Stimulated activated CD4-positive, alpha-beta T cell treated with anti-CD3 and anti-CD28 coated beads, Interleukin-4, amount 100 ng/mL, for 24 hours (primary cell): ENCODE results near the gene PRPF19.

Experiments used
- DNase-seq: peaks from one replicate; pipeline ENCODE4 v3.0.0-alpha.2; 2020

Gene PRPF19

GRCh38 chr11:60906132-60906972 is at the start of gene PRPF19:
PRPF19 (minus strand) TSS chr11:60906585; CDS start chr11:60906382, 203 bp downstream.
- peak; percentile 99 for DNase-seq

GRCh38 chr11:60955571-60955970 is 49.2 kb upstream of the PRPF19 start:
- DNase-seq = no peak

- no peak for DNase-seq
These were observed 48.0 kb upstream of the PRPF19 start for GRCh38 chr11:60954421-60954820.

- no peak for DNase-seq
These were observed 47.4 kb upstream of the PRPF19 start for GRCh38 chr11:60953781-60954180.

GRCh38 chr11:60952742-60953170 is 46.4 kb upstream of the PRPF19 start:
- no peak for DNase-seq

GRCh38 chr11:60951904-60952741 is 45.7 kb upstream of the PRPF19 start, which contains the start of gene SLC15A3:
SLC15A3 (minus strand) TSS chr11:60952176; CDS start chr11:60951551, 625 bp downstream.
- peak; percentile 19 for DNase-seq

- DNase-seq = no peak
These were observed 45.2 kb upstream of the PRPF19 start for GRCh38 chr11:60951606-60951903.

- DNase-seq = peak; percentile 16
These were observed 44.7 kb upstream of the PRPF19 start for GRCh38 chr11:60950933-60951605.

- DNase-seq = no peak
These were observed 43.6 kb upstream of the PRPF19 start for GRCh38 chr11:60950024-60950423.

GRCh38 chr11:60948250-60948649 is 41.9 kb upstream of the PRPF19 start:
- no peak for DNase-seq

- DNase-seq = no peak
These were observed 41.3 kb upstream of the PRPF19 start for GRCh38 chr11:60947700-60948099.

- DNase-seq = no peak
These were observed 40.3 kb upstream of the PRPF19 start for GRCh38 chr11:60946601-60947264.

- DNase-seq = no peak
These were observed 38.9 kb upstream of the PRPF19 start for GRCh38 chr11:60945295-60945667.

GRCh38 chr11:60944490-60945294 is 38.3 kb upstream of the PRPF19 start:
- DNase-seq = no peak

- DNase-seq = no peak
These were observed 36.7 kb upstream of the PRPF19 start for GRCh38 chr11:60942970-60943565.

GRCh38 chr11:60942219-60942618 is 35.8 kb upstream of the PRPF19 start:
- no peak for DNase-seq

GRCh38 chr11:60941371-60942119 is 35.2 kb upstream of the PRPF19 start:
- no peak for DNase-seq

GRCh38 chr11:60939855-60940254 is 33.5 kb upstream of the PRPF19 start:
- no peak for DNase-seq

- DNase-seq = no peak
These were observed 32.9 kb upstream of the PRPF19 start for GRCh38 chr11:60939301-60939700.

- no peak for DNase-seq
These were observed 32.1 kb upstream of the PRPF19 start for GRCh38 chr11:60938500-60938899.

GRCh38 chr11:60937811-60938210 is 31.4 kb upstream of the PRPF19 start:
- DNase-seq = no peak
